RPMI7951 (cell line): ENCODE measurements around the gene GDF10. TPM values are rescaled to one million over a fixed set of nuclear protein-coding genes. Genes with fewer than 3 reads are reported as not detected.

Experiments used
- DNase-seq: peaks from one replicate; pipeline ENCODE4 v3.0.0-alpha.2; 2012; ENCODE audit warnings: low read depth
- total RNA-seq: library from RNA; depleted of rRNA; stranded (reverse); fragments of >200 nt; shearing (Covaris generic); gene quantifications from 2 replicates; pipeline ENCODE4 v1.2.3, GENCODE V29; 2014; rRNA removed

GDF10 gene
- not detected in 2 replicates for total RNA-seq

- no peak for DNase-seq
Observed at GRCh38 chr10:47299611-47300428, at the start of gene GDF10. Gene GDF10, plus strand, starts transcription at chr10:47300197. Its CDS starts 455 bp downstream, at chr10:47300652.

GRCh38 chr10:47252093-47252780, 47.8 kb upstream of the GDF10 start:
- no peak for DNase-seq

- no peak for DNase-seq
Observed at GRCh38 chr10:47253030-47253637, 46.9 kb upstream of the GDF10 start.

GRCh38 chr10:47253651-47254375, 46.2 kb upstream of the GDF10 start:
- DNase-seq = peak; percentile 84

- DNase-seq = no peak
Observed at GRCh38 chr10:47254611-47255010, 45.4 kb upstream of the GDF10 start.

- no peak for DNase-seq
Observed at GRCh38 chr10:47255033-47255813, 44.8 kb upstream of the GDF10 start.

GRCh38 chr10:47255866-47256265, 44.1 kb upstream of the GDF10 start:
- DNase-seq = no peak

GRCh38 chr10:47256751-47257336, 43.2 kb upstream of the GDF10 start:
- no peak for DNase-seq

- DNase-seq = peak; percentile 49
Observed at GRCh38 chr10:47257396-47258120, 42.4 kb upstream of the GDF10 start.

GRCh38 chr10:47258921-47259320, 41.1 kb upstream of the GDF10 start:
- no peak for DNase-seq

GRCh38 chr10:47259466-47259865, 40.5 kb upstream of the GDF10 start:
- no peak for DNase-seq

GRCh38 chr10:47260505-47261111, 39.4 kb upstream of the GDF10 start:
- no peak for DNase-seq

- DNase-seq = no peak
Observed at GRCh38 chr10:47261121-47261520, 38.9 kb upstream of the GDF10 start.

- DNase-seq = no peak
Observed at GRCh38 chr10:47261556-47261955, 38.4 kb upstream of the GDF10 start.

- DNase-seq = no peak
Observed at GRCh38 chr10:47262606-47263533, 37.1 kb upstream of the GDF10 start.

- DNase-seq = peak; percentile 11
Observed at GRCh38 chr10:47264797-47265281, 35.2 kb upstream of the GDF10 start.

- no peak for DNase-seq
Observed at GRCh38 chr10:47266602-47267001, 33.4 kb upstream of the GDF10 start.

- DNase-seq = no peak
Observed at GRCh38 chr10:47268696-47269095, 31.3 kb upstream of the GDF10 start.
